Activated T-helper 17 cell treated with anti-CD3 and anti-CD28 coated beads, Interleukin-2, amount 50 U/mL, for 72 hours (primary cell): Measurements from ENCODE around the gene TMCO4. TPM values are rescaled to one million over a fixed set of nuclear protein-coding genes. Genes with fewer than 3 reads are reported as not detected.

ENCODE experiments used
- ATAC-seq: fragments of 150-1000 bp; cut with Tn5 transposase; replicated peaks from 2 replicates; pipeline ENCODE4 v1.10.0; 2021; ENCODE audit warnings: mild to moderate bottlenecking, moderate library complexity
- H3K27ac Mint-ChIP-seq: one replicate; pipeline ENCODE4 v1.8.0; 2022; ENCODE audit warnings: mixed read lengths
- H3K27me3 Mint-ChIP-seq: one replicate; pipeline ENCODE4 v1.8.0; 2022; ENCODE audit warnings: mixed read lengths
- H3K36me3 Mint-ChIP-seq: one replicate; pipeline ENCODE4 v1.8.0; 2022; ENCODE audit warnings: low read depth, mild to moderate bottlenecking, mixed read lengths
- H3K4me1 Mint-ChIP-seq: one replicate; pipeline ENCODE4 v1.8.0; 2022; ENCODE audit warnings: mixed read lengths
- H3K4me3 Mint-ChIP-seq: one replicate; pipeline ENCODE4 v1.8.0; 2022; ENCODE audit warnings: mild to moderate bottlenecking, mixed read lengths
- H3K9me3 Mint-ChIP-seq: one replicate; pipeline ENCODE4 v1.8.0; 2022; ENCODE audit warnings: mixed read lengths
- total RNA-seq, 2 donors: library from RNA; stranded (reverse); gene quantifications; one replicate each; pipeline ENCODE4 v1.2.3, GENCODE V29; 2022

Gene TMCO4
- total RNA-seq, 2 donors from 2014 or later: 8.9 to 12.6 TPM

- Mint-ChIP-seq H3K4me1 (no peaks in the 10 kb centered on the region), H3K27me3 (no peaks in the 10 kb centered on the region), H3K4me3 (no peak overlapping the region), H3K9me3 (no peaks in the 10 kb centered on the region), H3K27ac (no peak overlapping the region), H3K36me3 (peaks cover 42% of the 10 kb centered on the region)
- no peak for ATAC-seq
These were observed 24.4 kb downstream of the TMCO4 start for GRCh38 chr1:19775317-19775716.

GRCh38 chr1:19774180-19774785 is 25.4 kb downstream of the TMCO4 start:
- Mint-ChIP-seq H3K27ac (no peak overlapping the region), H3K9me3 (no peaks in the 10 kb centered on the region), H3K4me1 (no peaks in the 10 kb centered on the region), H3K36me3 (peaks cover 32% of the 10 kb centered on the region), H3K27me3 (no peaks in the 10 kb centered on the region), H3K4me3 (no peak overlapping the region)
- no peak for ATAC-seq

GRCh38 chr1:19773485-19773884 is 26.2 kb downstream of the TMCO4 start:
- Mint-ChIP-seq H3K27ac (no peak overlapping the region), H3K27me3 (no peaks in the 10 kb centered on the region), H3K36me3 (peaks cover 29% of the 10 kb centered on the region), H3K4me1 (no peaks in the 10 kb centered on the region), H3K9me3 (no peaks in the 10 kb centered on the region), H3K4me3 (no peak overlapping the region)
- no peak for ATAC-seq

GRCh38 chr1:19772053-19772452 is 27.7 kb downstream of the TMCO4 start:
- H3K36me3 Mint-ChIP-seq: peaks cover 21% of the 10 kb centered on the region
- H3K9me3 Mint-ChIP-seq: no peaks in the 10 kb centered on the region
- H3K4me1 Mint-ChIP-seq: no peaks in the 10 kb centered on the region
- ATAC-seq: no peak
- H3K4me3 Mint-ChIP-seq: no peak overlapping the region
- H3K27me3 Mint-ChIP-seq: no peaks in the 10 kb centered on the region
- H3K27ac Mint-ChIP-seq: peak overlapping the region; percentile 33

- H3K9me3 Mint-ChIP-seq: no peaks in the 10 kb centered on the region
- ATAC-seq: no peak
- H3K27ac Mint-ChIP-seq: no peak overlapping the region
- H3K4me1 Mint-ChIP-seq: peaks cover 2% of the 10 kb centered on the region
- peaks cover 18% of the 10 kb centered on the region for H3K36me3 Mint-ChIP-seq
- no peaks in the 10 kb centered on the region for H3K27me3 Mint-ChIP-seq
- H3K4me3 Mint-ChIP-seq: no peak overlapping the region
These were observed 28.4 kb downstream of the TMCO4 start for GRCh38 chr1:19771350-19771749.

- Mint-ChIP-seq H3K27me3 (no peaks in the 10 kb centered on the region), H3K4me1 (peaks cover 9% of the 10 kb centered on the region), H3K4me3 (no peak overlapping the region), H3K36me3 (peaks cover 16% of the 10 kb centered on the region), H3K27ac (no peak overlapping the region), H3K9me3 (no peaks in the 10 kb centered on the region)
- ATAC-seq: no peak
These were observed 29.1 kb downstream of the TMCO4 start for GRCh38 chr1:19770436-19771190.

- ATAC-seq: no peak
These were observed 30.3 kb downstream of the TMCO4 start for GRCh38 chr1:19769211-19769932.

GRCh38 chr1:19768353-19769210 is 31.1 kb downstream of the TMCO4 start:
- no peak overlapping the region for H3K4me3 Mint-ChIP-seq
- no peak overlapping the region for H3K27ac Mint-ChIP-seq
- no peaks in the 10 kb centered on the region for H3K9me3 Mint-ChIP-seq
- H3K27me3 Mint-ChIP-seq: no peaks in the 10 kb centered on the region
- ATAC-seq: no peak
- peaks cover 12% of the 10 kb centered on the region for H3K36me3 Mint-ChIP-seq
- H3K4me1 Mint-ChIP-seq: peaks cover 16% of the 10 kb centered on the region

More at GRCh38 chr1:19769211-19769932, 30.3 kb downstream of the TMCO4 start:
- H3K27me3 Mint-ChIP-seq: no peaks in the 10 kb centered on the region
- no peak overlapping the region for H3K27ac Mint-ChIP-seq
- no peak overlapping the region for H3K4me3 Mint-ChIP-seq
- H3K36me3 Mint-ChIP-seq: peaks cover 19% of the 10 kb centered on the region
- peaks cover 16% of the 10 kb centered on the region for H3K4me1 Mint-ChIP-seq
- H3K9me3 Mint-ChIP-seq: no peaks in the 10 kb centered on the region

- H3K27me3 Mint-ChIP-seq: no peaks in the 10 kb centered on the region
- H3K27ac Mint-ChIP-seq: peak overlapping the region; percentile 86
- ATAC-seq: peak; percentile 87
- H3K4me3 Mint-ChIP-seq: peak overlapping the region; percentile 70
- no peaks in the 10 kb centered on the region for H3K9me3 Mint-ChIP-seq
- peaks cover 16% of the 10 kb centered on the region for H3K4me1 Mint-ChIP-seq
- peaks cover 6% of the 10 kb centered on the region for H3K36me3 Mint-ChIP-seq
These were observed 34.1 kb downstream of the TMCO4 start for GRCh38 chr1:19765623-19766022.

GRCh38 chr1:19764848-19765247 is 34.9 kb downstream of the TMCO4 start:
- Mint-ChIP-seq H3K27me3 (no peaks in the 10 kb centered on the region), H3K27ac (peak overlapping the region; percentile 86), H3K36me3 (peaks cover 6% of the 10 kb centered on the region), H3K4me3 (peak overlapping the region; percentile 70), H3K4me1 (peaks cover 16% of the 10 kb centered on the region), H3K9me3 (no peaks in the 10 kb centered on the region)
- ATAC-seq: peak; percentile 78

- no peak for ATAC-seq
- H3K9me3 Mint-ChIP-seq: no peaks in the 10 kb centered on the region
- H3K4me1 Mint-ChIP-seq: peaks cover 16% of the 10 kb centered on the region
- no peak overlapping the region for H3K27ac Mint-ChIP-seq
- H3K27me3 Mint-ChIP-seq: no peaks in the 10 kb centered on the region
- peaks cover 6% of the 10 kb centered on the region for H3K36me3 Mint-ChIP-seq
- no peak overlapping the region for H3K4me3 Mint-ChIP-seq
These were observed 37.4 kb downstream of the TMCO4 start for GRCh38 chr1:19762175-19762779.

GRCh38 chr1:19759740-19760089 is 40.0 kb downstream of the TMCO4 start:
- H3K27ac Mint-ChIP-seq: peak overlapping the region; percentile 42

GRCh38 chr1:19758227-19758830 is 41.4 kb downstream of the TMCO4 start:
- no peaks in the 10 kb centered on the region for H3K4me1 Mint-ChIP-seq
- H3K27me3 Mint-ChIP-seq: no peaks in the 10 kb centered on the region
- no peak overlapping the region for H3K27ac Mint-ChIP-seq
- no peaks in the 10 kb centered on the region for H3K9me3 Mint-ChIP-seq
- H3K4me3 Mint-ChIP-seq: no peak overlapping the region
- H3K36me3 Mint-ChIP-seq: peaks cover 24% of the 10 kb centered on the region
- ATAC-seq: no peak

More at GRCh38 chr1:19759740-19760089, 40.0 kb downstream of the TMCO4 start:
- ATAC-seq: no peak
- no peaks in the 10 kb centered on the region for H3K9me3 Mint-ChIP-seq
- no peaks in the 10 kb centered on the region for H3K27me3 Mint-ChIP-seq
- no peaks in the 10 kb centered on the region for H3K4me1 Mint-ChIP-seq
- peaks cover 10% of the 10 kb centered on the region for H3K36me3 Mint-ChIP-seq
- H3K4me3 Mint-ChIP-seq: no peak overlapping the region
